HG02884 (cell line): ENCODE measurements around the gene IFI30.
"Not testable (repeated sequence)": the region's sequence is repeated elsewhere in the genome, so short reads cannot be mapped to it uniquely, and the experiment has no call there.

Source experiments
- ATAC-seq: cut with Tn5 transposase; IDR thresholded peaks from one replicate; pipeline ENCODE4 v1.9.1; 2021; ENCODE audit warnings: mild to moderate bottlenecking, moderate library complexity; ENCODE audit not compliant: unreplicated experiment

The IFI30 gene

GRCh38 chr19:18152442-18152816, 21.2 kb upstream of the IFI30 start:
- peak; percentile 65 for ATAC-seq

- peak; percentile 60 for ATAC-seq
Measured at GRCh38 chr19:18152817-18153555, 20.6 kb upstream of the IFI30 start, which contains the start of gene PIK3R2. Gene PIK3R2, plus strand, starts transcription at chr19:18153163. Its CDS starts 2,717 bp downstream, at chr19:18155880.

- no peak for ATAC-seq
Measured at GRCh38 chr19:18153556-18154134, 20.0 kb upstream of the IFI30 start.

GRCh38 chr19:18155095-18156087, 18.2 kb upstream of the IFI30 start:
- ATAC-seq: no peak

- ATAC-seq: no peak
Measured at GRCh38 chr19:18156268-18156667, 17.3 kb upstream of the IFI30 start.

- no peak for ATAC-seq
Measured at GRCh38 chr19:18156841-18157464, 16.7 kb upstream of the IFI30 start.

- no peak for ATAC-seq
Measured at GRCh38 chr19:18157465-18158063, 16.0 kb upstream of the IFI30 start.

- no peak for ATAC-seq
Measured at GRCh38 chr19:18158467-18158866, 15.1 kb upstream of the IFI30 start.

GRCh38 chr19:18159059-18159616, 14.5 kb upstream of the IFI30 start:
- ATAC-seq: not testable (repeated sequence)

GRCh38 chr19:18159810-18160209, 13.8 kb upstream of the IFI30 start:
- no peak for ATAC-seq

- ATAC-seq: no peak
Measured at GRCh38 chr19:18160493-18160970, 13.1 kb upstream of the IFI30 start.

- ATAC-seq: peak; percentile 47
Measured at GRCh38 chr19:18160971-18161635, 12.5 kb upstream of the IFI30 start.

GRCh38 chr19:18161636-18162002, 12.0 kb upstream of the IFI30 start:
- no peak for ATAC-seq

- no peak for ATAC-seq
Measured at GRCh38 chr19:18164072-18164471, 9.5 kb upstream of the IFI30 start.

- no peak for ATAC-seq
Measured at GRCh38 chr19:18165794-18166544, 7.6 kb upstream of the IFI30 start.

- ATAC-seq: no peak
Measured at GRCh38 chr19:18167011-18167410, 6.6 kb upstream of the IFI30 start.

GRCh38 chr19:18167975-18168645, 5.5 kb upstream of the IFI30 start:
- no peak for ATAC-seq

- no peak for ATAC-seq
Measured at GRCh38 chr19:18168673-18169381, 4.8 kb upstream of the IFI30 start.
